Prostate gland (tissue), 2 donors: ENCODE results near the gene GLE1. TPM values are rescaled to one million over a fixed set of nuclear protein-coding genes. Genes with fewer than 3 reads are reported as not detected.

ENCODE experiments used
- DNase-seq: peaks from one replicate; pipeline ENCODE4 v3.0.0-alpha.2; 2019; ENCODE audit warnings: low spot score
- H3K27ac ChIP-seq, 2 donors: fragments of 200-600 bp; sonication (generic); 2 replicates each; pipeline ENCODE4 v1.5.1; 2017 to 2019
- H3K27me3 ChIP-seq: fragments of 200-600 bp; sonication (generic); replicated peaks from 2 replicates; pipeline ENCODE4 v1.5.1; 2019; ENCODE audit not compliant: insufficient read depth
- H3K36me3 ChIP-seq, 2 donors: fragments of 200-600 bp; sonication (generic); 1 replicate in 1 of 2; 2 replicates in 1 of 2; pipeline versions ENCODE4 v1.5.1 to v1.8.1; 2017 to 2019
- H3K4me1 ChIP-seq: fragments of 200-600 bp; sonication (generic); replicated peaks from 2 replicates; pipeline ENCODE4 v1.5.1; 2019
- H3K4me3 ChIP-seq, 2 donors: fragments of 200-600 bp; sonication (generic); 2 replicates each; pipeline ENCODE4 v1.5.1; 2017 to 2019
- H3K9me3 ChIP-seq: fragments of 200-600 bp; sonication (generic); 2 replicates; pipeline ENCODE4 v1.5.1; 2017
- POLR2A ChIP-seq: fragments of 450-650 bp; IDR thresholded peaks from one replicate; pipeline ENCODE4 v1.6.1; 2016; ENCODE audit warnings: antibody characterized with exemption, mild to moderate bottlenecking
- POLR2AphosphoS5 ChIP-seq: sonication (generic); formaldehyde crosslinking; IDR thresholded peaks from one replicate; pipeline ENCODE4 v1.6.1; 2017; ENCODE audit warnings: antibody characterized with exemption
- WGBS: methylation state at CpG from one replicate; pipeline ENCODE4 v1.1.5; 2018; 5-methylcytosine and 5-hydroxymethylcytosine counted together
- intact Hi-C: fragments of 100-400 bp; cut with DNase I; formaldehyde crosslinking; loops from one replicate; pipeline ENCODE4 v1.14.2; 2022
- total RNA-seq, 2 donors: library from RNA; depleted of rRNA; stranded (reverse); fragments of >200 nt; gene quantifications; one replicate each; pipeline ENCODE4 v1.1.0, GENCODE V29; 2016
- TF ChIP-seq, protein P1 (sequence below), 4 experiments: fragments of 200-600 bp in 2 of 4; fragments of 450-650 bp in 2 of 4; sonication (generic) in 2 of 4; IDR thresholded peaks; 1 replicate in 3 of 4; 2 replicates in 1 of 4; pipeline ENCODE4 v1.5.1; 2016 to 2019; ENCODE audit warnings: antibody characterized with exemption in 4 of 4, mild to moderate bottlenecking in 2 of 4, moderate library complexity in 2 of 4

Gene GLE1
- total RNA-seq, 2 donors from 2014 or later: 31.5 to 34.2 TPM

DNA sequence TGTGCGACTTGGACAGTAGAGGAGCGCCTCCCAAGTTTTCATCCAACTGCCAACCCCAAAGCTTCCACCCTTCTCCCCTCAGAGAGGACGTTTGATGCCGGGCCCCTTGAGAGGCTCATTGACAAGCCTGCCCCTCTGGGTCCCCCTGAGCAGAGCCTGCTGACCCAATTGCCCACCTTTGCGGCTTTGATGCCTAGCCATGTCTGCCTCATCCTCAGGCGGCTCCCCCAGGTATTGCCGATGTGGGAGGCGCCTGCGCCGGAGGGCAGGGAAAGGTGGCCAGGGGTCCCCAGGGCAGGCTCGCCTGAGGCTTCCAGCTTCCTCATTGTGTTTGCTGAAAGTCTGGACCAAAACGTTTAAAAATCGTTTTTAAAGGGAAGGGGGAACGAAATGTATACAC lies 47.3 kb upstream of the GLE1 start:
- TF ChIP-seq POLR2A (no peak), POLR2AphosphoS5 (no peak)
- TF ChIP-seq, protein P1, sequence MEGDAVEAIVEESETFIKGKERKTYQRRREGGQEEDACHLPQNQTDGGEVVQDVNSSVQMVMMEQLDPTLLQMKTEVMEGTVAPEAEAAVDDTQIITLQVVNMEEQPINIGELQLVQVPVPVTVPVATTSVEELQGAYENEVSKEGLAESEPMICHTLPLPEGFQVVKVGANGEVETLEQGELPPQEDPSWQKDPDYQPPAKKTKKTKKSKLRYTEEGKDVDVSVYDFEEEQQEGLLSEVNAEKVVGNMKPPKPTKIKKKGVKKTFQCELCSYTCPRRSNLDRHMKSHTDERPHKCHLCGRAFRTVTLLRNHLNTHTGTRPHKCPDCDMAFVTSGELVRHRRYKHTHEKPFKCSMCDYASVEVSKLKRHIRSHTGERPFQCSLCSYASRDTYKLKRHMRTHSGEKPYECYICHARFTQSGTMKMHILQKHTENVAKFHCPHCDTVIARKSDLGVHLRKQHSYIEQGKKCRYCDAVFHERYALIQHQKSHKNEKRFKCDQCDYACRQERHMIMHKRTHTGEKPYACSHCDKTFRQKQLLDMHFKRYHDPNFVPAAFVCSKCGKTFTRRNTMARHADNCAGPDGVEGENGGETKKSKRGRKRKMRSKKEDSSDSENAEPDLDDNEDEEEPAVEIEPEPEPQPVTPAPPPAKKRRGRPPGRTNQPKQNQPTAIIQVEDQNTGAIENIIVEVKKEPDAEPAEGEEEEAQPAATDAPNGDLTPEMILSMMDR (IDR thresholded peaks at IDR 0.05): no peak
- no peak for DNase-seq
- Histone ChIP-seq H3K4me3 (peak overlapping the region; percentile 61 to 93), H3K36me3 (peaks cover 0 to 4% of the 10 kb centered on the region in 2 donors), H3K27me3 (no peaks in the 10 kb centered on the region), H3K4me1 (peaks cover 8% of the 10 kb centered on the region), H3K27ac (no peak overlapping the region), H3K9me3 (no peaks in the 10 kb centered on the region)
- intact Hi-C loops: no loop called here
- WGBS: 35% methylated on average over 14 of the region's 14 CpGs

DNA sequence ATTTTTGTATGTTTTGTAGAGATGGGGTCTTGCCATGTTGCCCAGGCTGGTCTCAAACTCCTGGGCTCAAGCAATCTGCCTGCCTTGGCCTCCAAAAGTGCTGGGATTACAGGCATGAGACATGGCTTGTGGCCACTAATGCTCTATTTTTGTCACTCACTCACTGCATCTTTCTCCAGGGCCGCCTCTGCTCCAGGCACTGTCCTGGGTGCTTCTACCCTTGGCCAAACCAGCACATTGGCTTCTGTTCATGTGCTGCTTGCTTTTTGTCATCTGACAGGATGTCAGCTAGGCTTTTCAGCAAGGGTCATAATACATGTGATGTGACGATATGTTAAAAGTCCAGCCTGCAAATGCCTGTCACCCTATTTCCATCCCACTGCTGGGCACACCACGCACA lies 45.5 kb upstream of the GLE1 start:
- intact Hi-C loops: no loop called here
- no peaks in the 10 kb centered on the region for H3K9me3 ChIP-seq
- no peaks in the 10 kb centered on the region for H3K27me3 ChIP-seq
- H3K4me1 ChIP-seq: peaks cover 8% of the 10 kb centered on the region
- no peak for DNase-seq
- TF ChIP-seq POLR2AphosphoS5: no peak
- TF ChIP-seq, protein P1 (IDR thresholded peaks at IDR 0.05): no peak
- no peak for TF ChIP-seq POLR2A
- 96% methylated on average over 3 of the region's 3 CpGs for WGBS
- H3K27ac ChIP-seq: no peak overlapping the region
- peaks cover 0 to 4% of the 10 kb centered on the region in 2 donors for H3K36me3 ChIP-seq
- H3K4me3 ChIP-seq: no peak overlapping the region

DNA sequence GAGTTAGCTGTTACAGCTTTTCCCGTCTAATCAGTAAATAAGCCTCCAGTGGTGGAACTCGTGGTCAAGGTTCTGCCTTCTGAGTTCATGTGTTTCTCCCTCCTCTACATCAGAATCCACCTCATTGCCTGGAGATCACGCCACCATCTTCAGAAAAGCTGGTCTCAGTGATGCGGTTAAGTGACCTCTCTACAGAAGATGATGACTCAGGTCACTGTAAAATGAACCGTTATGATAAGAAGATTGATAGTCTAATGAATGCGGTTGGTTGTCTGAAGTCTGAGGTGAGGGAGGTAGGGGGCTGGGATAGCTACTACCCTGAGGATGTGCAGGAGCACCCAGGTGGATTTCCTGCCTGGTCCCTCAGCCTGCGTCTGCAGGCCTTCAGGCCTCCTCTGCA lies 35.4 kb upstream of the GLE1 start:
- 86% methylated on average over 7 of the region's 7 CpGs for WGBS
- TF ChIP-seq POLR2A: no peak
- no peak for TF ChIP-seq POLR2AphosphoS5
- TF ChIP-seq, protein P1 (IDR thresholded peaks at IDR 0.05): no peak
- Histone ChIP-seq H3K27ac (no peak overlapping the region), H3K27me3 (no peaks in the 10 kb centered on the region), H3K4me3 (no peak overlapping the region), H3K9me3 (no peaks in the 10 kb centered on the region), H3K4me1 (no peaks in the 10 kb centered on the region), H3K36me3 (no peaks in the 10 kb centered on the region)
- intact Hi-C loops: no loop called here
- DNase-seq: no peak

DNA sequence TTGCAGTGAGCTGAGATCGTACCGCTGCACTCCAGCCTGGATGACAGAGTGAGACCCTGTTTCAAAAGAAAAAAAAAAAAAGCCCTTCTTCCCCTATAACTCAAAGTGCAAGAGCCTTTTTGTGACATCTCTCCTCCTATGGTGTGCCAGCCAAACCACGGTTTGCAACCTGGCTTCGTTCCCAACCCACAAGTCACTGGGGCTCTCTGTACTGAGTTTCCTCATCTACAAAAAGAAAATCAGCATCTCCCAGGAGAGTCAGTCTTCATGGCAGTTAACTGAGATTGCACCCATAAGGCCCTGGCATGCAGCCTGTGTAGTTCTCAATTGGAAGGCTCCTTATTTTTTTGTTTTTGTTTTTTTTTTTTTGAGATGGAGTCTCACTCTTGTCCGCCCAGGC lies 34.0 kb upstream of the GLE1 start:
- WGBS: 60% methylated on average over 5 of the region's 5 CpGs

DNA sequence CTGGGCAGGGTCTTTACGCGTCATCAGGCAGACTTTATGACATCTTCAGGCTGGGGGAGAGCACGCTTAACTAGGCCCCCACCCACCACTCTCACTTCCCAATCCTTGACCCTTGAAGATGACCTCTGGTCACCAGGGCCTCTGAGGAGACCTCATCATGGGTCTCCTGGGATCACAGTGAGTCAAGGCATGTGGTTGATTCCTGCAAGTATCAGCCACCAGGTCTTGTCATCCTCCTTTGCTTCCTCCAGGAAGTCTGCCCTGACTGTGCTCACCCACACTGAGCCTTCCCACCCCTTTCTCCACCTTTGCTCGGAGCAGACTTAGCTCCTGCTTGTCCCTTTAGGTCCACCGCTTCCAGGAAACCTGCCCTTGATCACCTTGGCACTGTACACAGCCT lies 31.4 kb upstream of the GLE1 start:
- no peak overlapping the region for H3K27ac ChIP-seq
- 97% methylated on average over 5 of the region's 5 CpGs for WGBS
- DNase-seq: no peak
- H3K27me3 ChIP-seq: no peaks in the 10 kb centered on the region
- no peaks in the 10 kb centered on the region for H3K4me1 ChIP-seq
- no peak overlapping the region for H3K4me3 ChIP-seq
- no peaks in the 10 kb centered on the region for H3K36me3 ChIP-seq
- intact Hi-C loops: no loop called here
- no peaks in the 10 kb centered on the region for H3K9me3 ChIP-seq
- TF ChIP-seq POLR2AphosphoS5 (no peak), POLR2A (no peak)
- TF ChIP-seq, protein P1 (IDR thresholded peaks at IDR 0.05): no peak

More for the DNA sequence above, 34.0 kb upstream of the GLE1 start:
- Histone ChIP-seq H3K4me3 (no peak overlapping the region), H3K36me3 (no peaks in the 10 kb centered on the region), H3K27ac (no peak overlapping the region), H3K27me3 (no peaks in the 10 kb centered on the region), H3K4me1 (no peaks in the 10 kb centered on the region), H3K9me3 (no peaks in the 10 kb centered on the region)
- TF ChIP-seq POLR2A: no peak
- no peak for TF ChIP-seq POLR2AphosphoS5
- TF ChIP-seq, protein P1 (IDR thresholded peaks at IDR 0.05): no peak
- no peak for DNase-seq
- intact Hi-C loops: no loop called here
